GM21526 (cell line): Measurements from ENCODE around the gene C16orf90.

Source experiments
- ATAC-seq: cut with Tn5 transposase; IDR thresholded peaks from one replicate; pipeline ENCODE4 v1.9.1; 2021; ENCODE audit warnings: moderate library complexity; ENCODE audit not compliant: unreplicated experiment, low FRiP score

Gene C16orf90

DNA sequence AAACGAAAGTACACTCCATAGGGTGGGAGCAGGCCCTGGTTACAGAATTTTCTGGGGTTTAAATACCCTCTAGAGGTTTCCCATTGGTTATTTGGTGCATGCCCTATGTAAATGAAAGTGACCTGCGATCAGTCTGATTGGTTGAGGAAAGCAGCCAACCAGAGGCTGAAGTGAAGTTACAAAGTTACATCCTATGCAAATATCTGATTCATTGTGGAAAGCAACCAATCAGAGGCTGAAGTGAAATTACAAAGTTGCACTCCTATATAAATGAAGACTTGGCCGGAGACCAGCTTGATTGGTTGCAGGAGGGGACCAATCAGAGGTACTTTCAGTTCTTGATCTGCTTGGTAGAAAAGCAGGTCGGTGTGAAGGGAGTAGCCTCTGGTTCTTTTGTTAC, 27.4 kb downstream of the C16orf90 start:
- ATAC-seq: no peak

DNA sequence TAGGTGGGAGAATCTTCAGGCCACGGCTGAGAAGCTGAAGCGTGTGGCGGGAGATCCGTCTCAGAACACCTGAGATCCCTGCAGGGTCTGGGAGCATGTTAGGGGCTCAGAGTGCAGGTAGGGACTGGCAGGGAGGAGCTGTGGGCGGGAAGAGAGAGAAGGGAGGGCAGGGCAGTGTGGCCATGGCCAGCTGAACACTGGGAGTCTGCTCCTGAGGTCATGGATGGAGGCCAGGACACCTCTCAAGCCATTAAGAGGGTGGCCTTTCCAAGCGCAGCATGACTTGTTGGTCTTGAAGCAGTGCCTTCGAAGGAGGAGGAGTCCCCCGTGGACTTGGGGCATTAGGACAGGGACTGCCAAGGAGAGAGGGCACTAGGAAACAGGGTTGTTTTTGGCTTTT, 28.1 kb downstream of the C16orf90 start:
- ATAC-seq: no peak

DNA sequence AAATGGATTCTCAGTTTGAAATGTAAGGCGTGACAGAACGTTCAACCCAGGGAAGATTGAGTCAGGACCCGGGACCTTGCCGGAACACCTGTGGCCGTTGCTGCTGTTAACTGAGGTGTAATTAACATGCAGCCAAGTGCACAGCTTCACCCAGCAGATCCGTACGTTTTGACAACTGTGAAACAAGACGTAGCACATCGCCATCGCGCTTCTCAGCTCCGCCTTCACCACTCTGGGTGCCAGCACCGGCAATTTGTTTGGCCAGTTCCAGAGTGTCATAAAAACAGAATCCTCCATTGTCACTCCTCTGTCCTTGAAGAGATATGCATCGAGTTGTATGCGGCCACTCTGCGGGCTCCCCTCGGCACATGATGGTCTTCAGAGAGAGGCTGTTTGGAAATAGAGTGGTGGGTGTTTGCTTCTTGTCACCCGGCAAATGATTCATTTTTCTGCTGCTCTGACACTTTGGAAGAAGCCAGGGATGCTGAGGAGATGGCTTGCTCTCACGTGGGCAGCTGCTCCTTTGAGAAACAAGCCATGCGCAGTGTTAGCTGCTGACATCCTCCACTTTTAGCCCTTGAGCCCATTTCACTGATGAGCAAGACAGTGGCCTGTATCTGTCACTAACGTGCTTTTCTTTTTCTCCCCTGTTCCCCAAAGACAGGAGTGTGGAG, 29.2 kb downstream of the C16orf90 start:
- no peak for ATAC-seq

DNA sequence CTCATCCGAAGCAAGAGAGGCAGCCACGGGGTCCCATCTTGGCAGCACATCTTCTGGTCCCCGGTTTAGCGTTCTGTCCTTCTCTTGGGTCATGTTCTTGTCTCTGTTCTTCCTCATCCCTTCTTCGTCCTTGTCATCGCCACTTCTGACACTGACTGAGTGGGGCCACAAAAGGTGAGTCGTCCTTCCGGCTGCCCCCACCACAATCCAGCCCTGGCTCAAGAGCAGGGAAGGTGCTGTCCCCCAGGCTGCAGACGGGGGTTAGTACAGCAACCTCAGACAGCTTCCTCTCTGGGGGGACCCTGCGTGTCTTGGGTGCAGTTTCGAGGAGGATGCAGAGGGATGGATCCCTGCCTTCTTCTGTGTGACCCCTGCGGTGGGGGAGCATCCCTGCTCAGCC, 30.0 kb downstream of the C16orf90 start:
- no peak for ATAC-seq

DNA sequence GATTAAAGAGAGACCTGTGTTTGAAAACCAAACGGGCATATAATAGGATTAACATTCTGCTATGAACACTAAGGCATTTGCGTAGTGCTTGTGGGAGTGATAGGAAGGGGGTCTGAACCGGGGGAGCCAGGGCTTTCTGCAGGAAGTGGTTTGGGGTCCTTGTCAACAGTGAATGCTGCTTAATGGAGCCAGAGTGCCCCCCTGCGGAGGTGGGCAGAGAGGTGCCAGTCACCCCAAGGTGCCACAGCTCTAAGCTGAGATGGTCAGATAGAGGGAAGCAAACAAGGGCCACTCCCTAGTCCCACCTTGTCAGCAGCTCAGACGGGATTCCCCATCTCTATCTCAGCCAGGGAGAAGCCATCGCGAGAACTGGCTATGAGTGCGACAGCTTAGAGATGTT, 34.1 kb downstream of the C16orf90 start:
- ATAC-seq: no peak

DNA sequence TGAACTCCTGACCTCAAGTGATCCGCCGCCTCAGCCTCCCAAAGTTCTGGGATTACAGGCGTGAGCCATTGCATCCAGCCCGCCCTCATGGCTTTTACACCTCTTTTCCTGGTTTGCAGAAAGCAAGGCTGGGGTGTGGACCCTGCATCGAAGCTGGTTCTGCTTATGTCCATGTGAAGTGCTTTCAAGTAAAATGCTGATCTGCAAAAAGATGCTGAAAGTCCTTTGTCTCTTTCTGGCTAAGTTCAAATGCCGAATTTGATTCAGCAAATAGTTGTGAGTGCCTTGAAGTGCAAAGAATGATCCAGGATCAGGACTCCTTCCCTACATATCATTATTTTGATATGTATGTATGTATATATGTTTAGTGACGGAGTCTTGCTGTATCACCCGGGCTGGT, 34.7 kb downstream of the C16orf90 start:
- ATAC-seq: no peak

DNA sequence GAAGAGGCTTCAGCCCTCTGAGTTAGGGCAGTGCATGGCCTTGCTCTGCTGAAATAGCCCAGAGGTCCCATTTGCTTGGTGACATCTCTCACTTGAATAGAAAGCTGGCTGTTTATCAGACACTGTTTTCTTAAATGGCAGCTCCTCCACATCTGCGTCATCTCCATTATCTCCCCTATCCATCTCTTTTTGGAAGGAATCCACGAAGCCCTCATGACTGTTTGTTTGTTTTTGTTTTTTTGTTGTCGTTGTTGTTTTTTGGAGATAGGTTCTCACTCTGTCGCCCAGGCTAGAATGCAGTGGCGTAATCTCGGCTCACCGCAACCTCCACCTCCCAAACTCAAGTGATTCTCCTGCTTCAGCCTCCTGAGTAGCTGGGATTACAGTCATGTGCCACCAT, 35.2 kb downstream of the C16orf90 start:
- ATAC-seq: no peak

DNA sequence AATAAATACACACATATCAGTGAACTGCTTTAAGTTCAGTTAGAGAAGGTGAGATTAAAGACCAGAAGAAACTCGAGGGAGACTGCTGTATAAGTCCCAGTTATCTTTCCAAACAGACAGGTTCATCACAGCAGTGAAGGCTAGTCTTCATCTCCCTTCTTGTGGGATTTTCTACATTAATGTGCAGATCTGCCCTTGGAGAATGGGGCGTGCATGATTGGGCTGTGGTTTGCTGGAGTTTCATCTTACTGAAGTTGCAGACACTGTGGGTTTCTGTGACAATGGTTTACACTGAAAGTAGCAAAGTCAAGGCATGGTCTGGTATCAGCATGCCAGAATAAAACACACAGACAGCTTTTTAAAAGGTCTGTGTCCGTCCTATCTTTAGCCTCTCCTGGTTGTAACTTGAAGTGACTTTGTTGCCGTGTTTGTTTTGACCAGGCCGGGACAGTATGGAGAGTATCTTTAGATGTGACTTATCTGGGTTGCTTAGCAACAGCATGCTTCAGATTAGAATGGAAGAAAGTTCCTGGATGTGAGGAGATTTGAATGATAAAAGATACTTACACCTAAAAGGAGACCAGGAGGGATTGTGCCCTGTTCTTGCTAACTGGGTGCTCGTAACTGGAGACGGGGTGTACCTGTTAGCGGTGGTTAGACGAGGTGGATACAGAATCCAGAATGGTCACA, 35.7 kb downstream of the C16orf90 start:
- no peak for ATAC-seq

DNA sequence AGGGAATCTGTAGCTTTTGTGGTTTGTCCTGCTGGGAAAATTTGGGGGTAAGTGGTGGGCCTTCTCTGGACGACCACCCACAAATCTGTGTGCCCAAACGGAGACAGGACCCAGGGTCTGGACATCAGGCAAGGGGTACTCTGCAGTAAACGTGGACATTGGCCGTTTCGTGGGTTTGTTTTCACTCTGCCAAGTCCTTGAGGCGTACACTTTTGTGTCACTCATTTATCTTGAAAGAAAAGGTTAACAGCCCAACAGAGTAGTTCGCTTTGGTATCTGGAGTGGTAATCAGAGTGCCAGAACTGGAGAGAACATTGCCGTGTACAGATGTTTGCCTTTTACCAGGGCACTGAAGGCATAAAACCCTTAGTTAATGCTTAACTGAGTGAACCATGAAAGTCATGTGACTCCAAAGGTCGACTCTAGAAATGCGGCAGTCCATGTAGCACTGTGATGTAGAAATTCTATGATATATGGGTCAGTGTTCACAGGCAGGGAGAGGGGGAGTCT, 36.4 kb downstream of the C16orf90 start:
- ATAC-seq: no peak

DNA sequence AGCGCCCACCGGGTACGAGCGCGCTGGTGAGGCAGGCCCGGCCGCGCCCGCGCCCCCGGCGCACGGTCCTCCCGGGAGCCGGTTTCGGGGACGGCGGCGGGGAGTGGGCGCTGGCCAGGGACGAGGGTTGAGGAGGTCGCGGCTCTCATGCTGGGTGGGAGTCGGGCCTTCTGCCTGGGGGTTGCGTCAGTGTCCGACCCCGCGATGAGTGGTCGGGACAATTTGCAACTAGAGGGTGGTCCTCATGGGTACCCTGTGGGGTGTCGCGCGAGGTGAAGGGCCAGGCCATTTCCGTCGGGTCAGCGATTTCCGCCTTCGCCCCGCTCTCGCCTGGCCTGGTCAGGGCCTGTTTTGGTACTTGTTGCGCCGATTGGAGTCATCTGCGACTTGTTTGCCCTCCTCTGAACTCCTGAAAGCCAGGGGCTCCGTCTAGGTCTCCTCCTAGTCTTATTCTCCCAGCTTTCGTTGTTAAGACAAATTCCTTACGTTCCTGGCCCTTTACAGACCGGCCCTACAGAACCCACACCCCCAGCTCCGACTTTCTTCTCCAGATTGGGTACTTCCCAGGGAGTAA, 36.9 kb downstream of the C16orf90 start:
- ATAC-seq: peak; percentile 16

DNA sequence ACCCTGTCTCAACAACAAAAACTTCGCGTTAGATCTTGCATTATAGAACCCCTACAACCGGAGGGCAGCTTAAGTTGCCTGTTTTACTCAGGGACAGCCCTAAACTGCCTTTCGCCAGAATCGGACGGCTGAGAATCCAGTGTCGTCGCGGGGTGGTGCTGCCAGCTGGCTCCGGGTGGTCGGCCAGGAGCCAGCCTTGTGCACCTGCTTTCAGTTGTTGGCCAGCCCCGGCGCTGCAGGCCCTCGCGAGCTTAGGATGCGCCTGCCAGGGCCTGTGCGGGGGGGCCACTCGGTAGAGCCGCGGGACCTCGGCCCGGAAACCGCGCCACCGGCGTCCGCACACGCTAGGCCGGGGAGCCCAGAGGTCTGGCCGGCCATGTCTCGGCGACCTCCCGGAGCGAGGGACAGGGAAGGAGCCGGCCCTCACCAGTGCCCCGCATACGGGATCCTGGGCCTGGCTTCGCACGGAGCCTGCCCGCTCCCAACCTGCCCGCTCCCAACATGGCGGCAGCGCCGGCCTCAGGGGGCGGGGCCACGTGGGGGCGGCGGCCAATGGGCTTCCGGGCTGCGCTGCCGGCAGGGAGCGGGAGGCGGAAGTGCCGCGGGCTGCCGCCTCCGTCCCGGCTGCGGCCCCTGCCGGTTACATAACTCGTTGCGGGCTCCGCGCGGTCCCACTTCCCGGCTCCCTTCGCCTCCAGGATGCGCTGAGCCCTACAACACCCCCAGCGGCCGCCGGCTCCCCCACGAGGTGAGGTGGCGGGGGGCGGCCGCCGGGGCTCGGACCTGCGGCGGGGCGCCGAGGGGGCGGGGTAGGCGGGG, 37.6 kb downstream of the C16orf90 start:
- ATAC-seq: peak; percentile 68

DNA sequence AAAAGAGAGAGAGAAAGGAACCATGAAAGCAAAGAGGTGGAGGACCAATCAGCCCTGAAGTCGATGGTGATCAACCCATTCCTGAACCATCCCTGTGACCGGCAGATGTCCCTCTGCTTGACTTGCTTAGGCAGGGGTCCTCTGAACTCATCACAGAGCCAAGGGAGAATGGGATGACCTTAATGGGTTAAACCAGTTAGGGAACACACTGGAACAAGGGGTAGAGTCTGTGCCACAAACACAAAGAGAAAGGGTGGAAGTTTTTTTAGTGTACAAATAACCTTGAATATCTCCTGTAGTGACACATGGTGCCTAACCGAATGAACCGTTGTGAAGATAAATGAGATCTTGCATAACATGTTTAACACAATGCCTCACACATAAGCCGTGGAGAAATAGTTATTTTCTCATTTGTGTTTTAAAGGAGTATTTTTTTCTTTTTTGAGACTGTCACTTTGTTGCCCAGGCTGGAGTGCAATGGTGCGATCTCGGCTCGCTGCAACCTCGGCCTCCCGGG, 40.6 kb downstream of the C16orf90 start:
- no peak for ATAC-seq

DNA sequence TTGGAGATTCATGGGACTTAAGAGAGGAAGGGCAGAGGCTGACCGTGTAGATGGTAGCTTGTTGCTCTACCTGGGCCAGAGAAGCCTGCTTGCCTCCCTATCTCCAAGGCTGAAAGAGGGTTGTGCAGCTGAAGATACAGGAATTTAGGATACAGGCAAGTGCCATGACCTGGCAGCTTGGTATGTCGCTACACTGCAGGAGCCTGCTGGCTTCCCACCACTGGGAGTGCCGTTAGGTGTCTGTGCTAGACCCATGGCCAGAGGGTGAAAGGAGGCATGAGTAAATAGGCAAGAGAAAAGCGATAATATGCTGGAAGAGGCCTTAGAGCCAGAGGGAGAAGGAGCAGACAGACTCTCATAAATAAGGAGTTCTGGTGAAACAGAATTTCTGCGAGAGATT, 41.2 kb downstream of the C16orf90 start:
- no peak for ATAC-seq

DNA sequence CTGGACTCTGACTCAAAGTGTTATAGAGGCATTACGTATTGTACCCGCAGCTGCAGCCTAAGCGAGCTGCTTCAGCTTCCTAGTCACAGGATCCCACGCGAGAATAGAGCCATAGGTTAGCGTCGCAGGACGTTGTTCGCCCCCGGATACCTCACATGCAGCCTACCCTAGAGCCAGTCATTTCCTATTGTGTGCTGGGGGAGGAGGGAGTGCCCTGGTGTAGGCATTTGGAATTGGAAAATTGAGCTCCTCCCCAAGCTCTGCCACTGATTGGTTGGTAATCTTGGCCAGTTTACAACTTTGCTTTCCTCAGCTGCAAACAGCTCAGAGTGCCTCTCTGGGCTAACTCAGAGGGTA, 51.3 kb downstream of the C16orf90 start:
- ATAC-seq: peak; percentile 25
